ENCODE data around the gene LTK. TPM values are rescaled to one million over a fixed set of nuclear protein-coding genes. Genes with fewer than 3 reads are reported as not detected.

LTK gene
- total RNA-seq, 1 experiment from 2014 or later = not detected

DNA sequence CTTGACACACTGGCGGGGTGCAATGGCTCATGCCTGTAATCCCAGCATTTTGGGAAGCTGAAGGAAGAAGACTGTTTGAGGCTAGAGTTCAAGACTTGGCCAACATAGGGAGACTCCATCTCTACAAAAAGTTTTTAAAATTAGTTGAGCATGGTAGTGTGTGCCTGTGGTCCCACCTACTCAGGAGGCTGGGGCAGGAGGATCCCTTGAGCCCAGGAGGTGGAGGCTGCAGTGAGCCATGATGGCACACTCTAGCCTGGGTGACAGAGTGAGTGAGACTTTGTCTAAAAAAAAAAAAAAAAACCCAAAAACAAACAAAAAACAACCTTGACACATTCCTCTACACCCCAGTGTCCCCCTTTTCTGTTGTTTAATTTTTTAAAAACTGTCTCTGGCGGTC, 24.0 kb downstream of the LTK start:
- ATAC-seq = no peak
- Histone ChIP-seq H3K4me1 (ENCODE audit: control insufficient read depth, insufficient read depth, low read length) (0 out of 2 replicates have a peak, but pooled peaks cover 5% of the 10 kb centered on the region), H3K4me3 (ENCODE audit: low read depth in 2 of 2, low read length in 2 of 2) (no peak overlapping the region), H3K27ac (ENCODE audit: low read length) (no peak overlapping the region), H3K36me3 (ENCODE audit: control insufficient read depth, insufficient read depth, low read length) (no peaks in the 10 kb centered on the region), H3K9me3 (ENCODE audit: control insufficient read depth, insufficient read depth, low read depth, low read length) (no peaks in the 10 kb centered on the region), H3K27me3 (ENCODE audit: control insufficient read depth, insufficient read depth, low read length) (no peaks in the 10 kb centered on the region)
- intact Hi-C loops (cut with micrococcal nuclease; ENCODE audit: unreplicated experiment) (no loop called here), in situ Hi-C loops (cut with HindIII; ENCODE audit: low pct_unique_long_range_greater_than_20kb, low sequenced_read_pairs) (no loop called here)
- ChIA-PET POLR2A (no interaction called here), CTCF (interaction anchor here (0.7 kb wide), 1 partner anchor 321 kb away, joined by 5 read pairs; no protein-coding TSS in a partner anchor)
- BruUV-seq (replicated peaks) = no TSS peak
- no peak for DNase-seq (ENCODE audit: low read depth, low spot score)
- no peak for TF ChIP-seq CTCF (IDR thresholded peaks at IDR 0.05)
- TF ChIP-seq TCF7L2 (IDR thresholded peaks at IDR 0.05; ENCODE audit: low read depth, low read length) = no peak
- no peak for TF ChIP-seq POLR2AphosphoS5 (IDR thresholded peaks at IDR 0.05; ENCODE audit: low read depth, low read length)
- no peak for TF ChIP-seq SIN3A (IDR thresholded peaks at IDR 0.05; ENCODE audit: borderline replicate concordance, insufficient read depth, low read depth, low read length)
- TF ChIP-seq, protein P1, sequence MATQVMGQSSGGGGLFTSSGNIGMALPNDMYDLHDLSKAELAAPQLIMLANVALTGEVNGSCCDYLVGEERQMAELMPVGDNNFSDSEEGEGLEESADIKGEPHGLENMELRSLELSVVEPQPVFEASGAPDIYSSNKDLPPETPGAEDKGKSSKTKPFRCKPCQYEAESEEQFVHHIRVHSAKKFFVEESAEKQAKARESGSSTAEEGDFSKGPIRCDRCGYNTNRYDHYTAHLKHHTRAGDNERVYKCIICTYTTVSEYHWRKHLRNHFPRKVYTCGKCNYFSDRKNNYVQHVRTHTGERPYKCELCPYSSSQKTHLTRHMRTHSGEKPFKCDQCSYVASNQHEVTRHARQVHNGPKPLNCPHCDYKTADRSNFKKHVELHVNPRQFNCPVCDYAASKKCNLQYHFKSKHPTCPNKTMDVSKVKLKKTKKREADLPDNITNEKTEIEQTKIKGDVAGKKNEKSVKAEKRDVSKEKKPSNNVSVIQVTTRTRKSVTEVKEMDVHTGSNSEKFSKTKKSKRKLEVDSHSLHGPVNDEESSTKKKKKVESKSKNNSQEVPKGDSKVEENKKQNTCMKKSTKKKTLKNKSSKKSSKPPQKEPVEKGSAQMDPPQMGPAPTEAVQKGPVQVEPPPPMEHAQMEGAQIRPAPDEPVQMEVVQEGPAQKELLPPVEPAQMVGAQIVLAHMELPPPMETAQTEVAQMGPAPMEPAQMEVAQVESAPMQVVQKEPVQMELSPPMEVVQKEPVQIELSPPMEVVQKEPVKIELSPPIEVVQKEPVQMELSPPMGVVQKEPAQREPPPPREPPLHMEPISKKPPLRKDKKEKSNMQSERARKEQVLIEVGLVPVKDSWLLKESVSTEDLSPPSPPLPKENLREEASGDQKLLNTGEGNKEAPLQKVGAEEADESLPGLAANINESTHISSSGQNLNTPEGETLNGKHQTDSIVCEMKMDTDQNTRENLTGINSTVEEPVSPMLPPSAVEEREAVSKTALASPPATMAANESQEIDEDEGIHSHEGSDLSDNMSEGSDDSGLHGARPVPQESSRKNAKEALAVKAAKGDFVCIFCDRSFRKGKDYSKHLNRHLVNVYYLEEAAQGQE (IDR thresholded peaks at IDR 0.05; ENCODE audit: insufficient read depth in 1 of 2, low read depth in 2 of 2, low read length in 1 of 2) = no peak

- Histone ChIP-seq H3K27me3 (ENCODE audit: control insufficient read depth, insufficient read depth, low read length) (no peaks in the 10 kb centered on the region), H3K36me3 (ENCODE audit: control insufficient read depth, insufficient read depth, low read length) (no peaks in the 10 kb centered on the region), H3K4me1 (ENCODE audit: control insufficient read depth, insufficient read depth, low read length) (0 out of 2 replicates have a peak, but pooled peaks cover 3% of the 10 kb centered on the region), H3K27ac (ENCODE audit: low read length) (no peak overlapping the region), H3K9me3 (ENCODE audit: control insufficient read depth, insufficient read depth, low read depth, low read length) (no peaks in the 10 kb centered on the region), H3K4me3 (ENCODE audit: low read depth in 2 of 2, low read length in 2 of 2) (no peak overlapping the region)
- in situ Hi-C loops (cut with HindIII; ENCODE audit: low pct_unique_long_range_greater_than_20kb, low sequenced_read_pairs) = no loop called here
- intact Hi-C loops (cut with micrococcal nuclease; ENCODE audit: unreplicated experiment) = no loop called here
- ChIA-PET CTCF (no interaction called here), POLR2A (no interaction called here)
- DNase-seq (ENCODE audit: low read depth, low spot score) = no peak
- TF ChIP-seq TCF7L2 (IDR thresholded peaks at IDR 0.05; ENCODE audit: low read depth, low read length) (no peak), SIN3A (IDR thresholded peaks at IDR 0.05; ENCODE audit: borderline replicate concordance, insufficient read depth, low read depth, low read length) (no peak), CTCF (IDR thresholded peaks at IDR 0.05) (no peak), POLR2AphosphoS5 (IDR thresholded peaks at IDR 0.05; ENCODE audit: low read depth, low read length) (no peak)
- TF ChIP-seq, protein P1 (IDR thresholded peaks at IDR 0.05; ENCODE audit: insufficient read depth in 1 of 2, low read depth in 2 of 2, low read length in 1 of 2) = no peak
- BruUV-seq (replicated peaks) = no TSS peak
- ATAC-seq = no peak
These were observed 25.8 kb downstream of the LTK start for GRCh38 chr15:41487802-41488201.
